Left renal pelvis (tissue), 4 donors: ENCODE data around the gene EBF4. TPM values are rescaled to one million over a fixed set of nuclear protein-coding genes. Genes with fewer than 3 reads are reported as not detected.

Experiments
- DNase-seq, 4 donors: peaks; one replicate each; pipeline ENCODE4 v3.0.0-alpha.2; 2013; ENCODE audit warnings: low read depth in 4 of 4, low spot score in 3 of 4
- polyA plus RNA-seq, 4 donors: library from polyadenylated mRNA; unstranded; fragments of 120-200 nt; gene quantifications; one replicate each; pipeline ENCODE4 v1.2.1, GENCODE V29; 2013; ENCODE audit not compliant: insufficient read length in 4 of 4

EBF4 gene
- polyA plus RNA-seq, 4 donors: 27.5 to 44.5 (median 29.6) TPM

DNA sequence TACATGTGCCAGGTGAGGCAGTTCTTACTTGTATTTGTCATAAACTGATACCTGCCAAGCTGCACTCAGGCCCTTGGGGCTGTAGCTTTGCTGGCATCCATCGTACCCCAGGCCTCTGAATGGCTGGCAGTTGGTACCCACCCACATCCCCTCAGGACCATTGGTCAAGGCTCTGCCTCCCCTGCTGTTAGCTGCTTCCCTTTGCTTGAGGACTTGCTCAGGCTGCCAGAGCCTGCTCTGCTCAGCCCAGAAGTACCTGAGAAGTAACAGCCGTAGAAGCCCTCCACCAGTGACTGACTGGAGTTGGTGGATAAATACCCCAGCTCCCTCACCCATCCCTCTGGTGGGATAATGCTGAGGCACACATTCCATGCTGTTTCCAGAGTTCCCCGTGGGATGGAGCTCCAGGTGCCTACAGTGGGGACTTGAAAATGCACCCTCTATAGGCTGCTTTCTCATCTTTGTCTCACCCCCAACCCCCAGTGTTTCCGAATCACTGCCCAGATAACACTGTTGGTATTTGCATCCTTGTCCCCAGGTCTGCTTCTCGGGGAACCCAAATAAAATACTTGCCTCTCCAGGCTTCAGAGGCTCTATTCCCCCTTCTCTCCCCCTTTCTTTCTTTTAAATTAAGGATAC, 7.3 kb downstream of the EBF4 start:
- DNase-seq: no peak

DNA sequence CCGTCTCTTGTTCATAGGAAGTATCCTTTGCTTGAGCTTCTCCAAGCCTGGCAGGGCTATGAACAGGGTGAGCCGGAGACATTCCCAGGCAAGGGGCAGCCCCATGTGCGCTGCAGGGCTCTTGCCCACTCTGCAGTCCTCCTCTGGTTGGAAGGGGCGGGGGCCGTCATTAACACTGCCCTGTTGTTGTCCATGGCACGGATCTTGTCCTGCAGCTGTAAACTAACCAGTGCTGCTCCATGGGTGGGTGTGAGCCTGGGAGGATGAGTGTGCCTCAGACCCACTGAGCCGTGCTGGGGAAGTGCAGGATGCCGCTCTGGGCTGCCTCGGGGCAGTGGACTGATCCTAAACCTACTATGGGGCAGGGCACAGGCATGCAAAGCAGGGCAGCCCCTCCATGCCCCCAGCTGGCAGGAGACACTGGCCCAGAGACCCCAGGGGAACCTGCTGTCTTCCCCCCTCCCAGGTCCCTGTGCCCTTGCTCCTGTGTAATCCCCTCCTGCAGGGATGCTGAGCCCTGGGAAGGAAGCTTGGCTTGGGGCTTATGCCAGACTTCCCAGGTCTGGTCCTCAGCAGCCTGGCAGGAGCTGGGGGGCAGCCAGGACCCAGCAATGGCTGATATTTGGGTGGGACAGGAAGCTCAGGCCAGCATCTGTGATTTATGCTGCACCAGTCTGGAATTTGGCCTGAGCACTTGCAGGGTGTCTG, 8.5 kb downstream of the EBF4 start:
- no peak for DNase-seq

DNA sequence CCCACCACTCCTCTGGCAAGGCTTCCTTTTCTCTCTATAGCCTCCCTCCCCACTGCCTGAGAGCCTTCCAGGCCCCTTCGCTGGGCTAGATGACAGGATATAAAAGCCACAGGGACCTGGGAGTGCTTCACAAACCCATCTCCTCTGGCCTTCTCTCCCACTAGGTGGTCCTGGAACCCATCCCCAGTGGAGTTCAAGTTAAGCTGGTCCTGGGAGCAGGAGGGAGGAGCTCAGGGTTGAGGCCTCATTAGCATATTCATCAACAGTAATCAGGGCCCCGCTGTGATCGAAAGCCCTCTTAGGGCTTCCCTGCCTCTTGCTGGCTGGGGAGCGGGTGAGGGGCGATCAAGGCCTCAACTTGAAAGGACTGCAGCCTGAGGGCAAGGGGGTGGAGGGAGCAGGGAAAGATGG, 9.1 kb downstream of the EBF4 start:
- no peak for DNase-seq

DNA sequence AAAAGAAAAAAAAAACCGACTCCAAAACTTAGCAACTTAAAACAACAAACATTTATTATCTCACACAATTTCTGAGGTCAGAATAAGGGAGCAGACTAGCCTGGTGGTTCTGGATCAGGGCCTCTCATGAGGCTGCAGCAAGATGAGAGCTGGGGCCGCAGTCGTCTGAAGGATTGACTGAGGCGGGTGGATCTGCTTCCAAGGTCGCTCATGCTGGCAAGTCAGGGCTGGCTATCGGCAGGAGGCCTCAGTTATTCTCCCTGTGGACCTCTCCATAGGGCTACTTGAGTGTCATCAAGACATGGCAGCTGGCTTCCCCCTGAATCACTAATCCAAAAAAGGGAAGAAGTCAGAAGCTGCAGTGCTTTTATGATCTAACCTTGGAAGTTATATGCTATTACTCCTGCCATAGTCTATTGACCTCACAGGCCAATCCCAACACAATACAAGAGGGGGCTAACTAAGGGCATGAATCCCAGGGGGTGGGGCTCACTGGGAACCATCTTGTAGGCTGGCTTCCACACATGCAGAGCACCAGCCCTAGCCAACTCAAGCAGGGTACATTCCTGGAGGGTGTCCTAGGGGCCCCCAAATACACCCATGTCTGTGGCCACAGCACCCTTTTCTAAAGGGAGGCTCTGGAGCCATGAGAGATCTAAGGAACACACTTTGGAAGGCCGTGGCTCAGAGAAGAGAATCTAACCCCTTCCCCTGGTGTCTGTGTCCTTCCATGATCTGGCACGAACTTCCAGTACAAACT, 11.3 kb downstream of the EBF4 start:
- DNase-seq: no peak

DNA sequence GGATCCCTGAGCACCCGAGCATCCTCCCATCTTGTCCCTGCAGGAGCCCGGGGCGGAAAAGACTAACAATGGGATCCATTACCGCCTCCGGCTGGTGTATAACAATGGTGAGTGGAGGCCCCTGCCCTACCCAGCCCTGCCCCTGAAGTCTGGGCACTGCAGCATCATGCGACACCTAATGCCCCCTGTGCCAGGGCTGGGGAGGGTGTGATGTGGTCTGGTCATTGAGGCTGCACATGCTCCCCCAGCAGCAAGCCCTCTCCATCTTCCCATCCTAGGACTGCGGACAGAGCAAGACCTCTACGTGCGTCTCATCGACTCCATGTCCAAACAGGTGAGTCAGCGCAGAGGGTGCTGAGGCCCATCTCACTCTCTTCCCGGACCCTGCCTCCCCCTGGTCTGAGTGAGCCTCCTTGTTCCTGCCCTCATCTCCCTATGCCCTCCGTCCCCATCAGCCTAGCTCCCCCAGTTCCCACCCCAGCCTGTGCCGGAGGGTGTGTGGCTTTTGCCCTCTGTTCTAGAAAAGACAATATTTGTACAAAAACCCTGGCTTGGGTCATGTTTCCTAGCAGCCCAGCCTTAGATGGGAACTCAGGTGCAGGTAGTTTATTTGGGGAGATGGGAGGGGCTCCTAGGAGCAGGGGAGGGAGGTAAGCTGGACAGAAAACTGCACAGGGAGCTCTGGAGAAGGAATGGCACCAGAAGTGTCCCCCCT, 13.5 kb downstream of the EBF4 start:
- no peak for DNase-seq

DNA sequence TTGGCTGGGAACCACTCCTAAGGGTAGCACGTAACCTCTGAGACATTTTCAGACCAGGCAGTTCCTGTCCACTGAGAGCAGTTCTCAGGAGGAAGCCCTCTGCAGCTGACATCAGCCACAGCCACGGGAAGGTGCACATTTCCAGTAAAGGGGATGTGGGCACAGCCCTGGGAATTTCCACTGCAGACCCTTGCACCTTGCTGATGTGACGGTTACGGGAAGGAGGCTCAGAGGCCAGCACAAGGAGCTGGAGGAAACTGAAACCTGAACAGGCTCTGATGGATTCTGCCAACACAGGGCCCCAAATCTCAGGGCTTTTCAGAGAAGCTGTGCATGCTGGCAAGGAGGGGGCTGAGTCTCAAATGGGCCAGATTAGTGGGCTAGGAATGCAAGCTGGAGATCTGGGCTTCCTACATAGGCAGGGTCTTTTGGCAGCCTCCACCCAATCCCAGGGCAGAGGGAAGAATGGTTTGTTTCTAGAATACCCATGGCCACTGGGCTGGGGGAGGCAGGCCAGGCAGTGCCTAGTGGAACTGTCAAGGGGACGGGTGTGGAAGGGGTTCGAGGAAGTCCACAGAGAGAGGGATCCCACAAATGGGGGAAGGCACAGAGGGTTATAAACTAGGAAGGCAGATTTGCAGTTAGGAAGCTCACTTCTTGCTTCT, 14.2 kb downstream of the EBF4 start:
- no peak for DNase-seq

DNA sequence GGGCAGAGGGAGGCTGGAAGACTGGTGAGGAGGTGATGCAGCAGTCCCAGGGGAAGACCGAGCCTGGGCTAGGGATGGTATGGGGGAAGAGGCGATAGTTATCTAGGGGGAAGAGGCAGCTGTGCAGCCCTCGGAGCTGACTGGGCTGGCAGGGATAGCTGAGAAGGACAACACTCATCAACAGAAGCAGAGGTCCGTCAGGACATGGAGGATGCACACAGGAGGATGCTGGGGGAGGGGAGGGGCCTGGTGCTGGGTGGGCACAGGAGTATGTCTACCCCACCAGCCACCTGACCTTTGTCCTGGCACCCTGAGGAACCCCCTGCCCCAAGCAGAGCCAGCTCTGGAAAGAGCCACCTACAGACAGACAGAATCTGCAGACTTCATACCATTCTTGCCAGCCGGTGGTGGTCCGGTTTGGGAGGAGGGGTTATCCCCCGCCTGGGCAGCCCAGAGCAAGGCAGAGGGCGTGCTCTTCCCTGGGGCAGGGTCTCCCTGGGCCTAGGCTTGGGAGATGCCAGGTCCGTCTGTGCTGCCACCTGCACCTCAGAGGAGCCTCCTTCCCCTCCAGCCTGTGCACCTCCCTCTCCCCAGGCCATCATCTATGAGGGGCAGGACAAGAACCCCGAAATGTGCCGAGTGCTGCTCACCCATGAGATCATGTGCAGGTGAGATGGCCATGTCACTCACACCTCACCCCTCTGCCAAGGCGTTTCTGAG, 14.9 kb downstream of the EBF4 start:
- no peak for DNase-seq

DNA sequence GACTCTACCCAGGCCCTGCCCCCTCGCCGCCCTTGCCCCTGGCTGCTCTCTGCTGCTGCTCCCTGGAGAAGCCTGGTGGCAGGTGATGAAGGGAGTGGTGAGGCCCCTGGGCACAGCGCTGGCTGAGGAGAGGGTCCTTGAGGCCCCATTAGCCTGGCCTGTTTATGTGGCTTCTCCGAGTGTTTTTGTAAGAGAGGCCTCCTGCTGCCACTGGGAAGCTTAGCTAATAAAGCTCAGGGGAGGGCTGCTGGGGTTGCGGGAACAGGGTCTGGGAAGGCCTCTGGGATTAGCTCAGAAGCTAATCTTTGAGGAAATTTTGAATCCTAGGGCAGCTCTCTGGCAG, 15.5 kb downstream of the EBF4 start:
- no peak for DNase-seq

DNA sequence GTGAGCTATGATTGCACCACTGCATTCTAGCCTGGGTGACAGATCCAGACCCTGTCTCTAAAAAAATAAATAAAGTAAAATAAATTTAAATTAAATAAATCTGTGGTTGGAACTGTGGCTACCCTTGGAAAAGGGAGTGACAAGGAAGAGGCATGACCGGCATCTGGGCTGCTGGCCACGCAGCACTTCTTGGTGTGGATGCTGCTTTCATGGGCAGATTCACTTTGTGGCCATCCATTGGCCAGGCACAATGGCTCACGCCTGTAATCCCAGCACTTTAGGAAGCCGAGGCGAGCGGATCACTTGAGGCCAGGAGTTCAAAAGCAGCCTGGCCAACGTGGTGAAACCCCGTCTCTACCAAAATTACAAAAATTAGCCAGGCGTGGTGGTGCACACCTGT, 16.1 kb downstream of the EBF4 start:
- no peak for DNase-seq

DNA sequence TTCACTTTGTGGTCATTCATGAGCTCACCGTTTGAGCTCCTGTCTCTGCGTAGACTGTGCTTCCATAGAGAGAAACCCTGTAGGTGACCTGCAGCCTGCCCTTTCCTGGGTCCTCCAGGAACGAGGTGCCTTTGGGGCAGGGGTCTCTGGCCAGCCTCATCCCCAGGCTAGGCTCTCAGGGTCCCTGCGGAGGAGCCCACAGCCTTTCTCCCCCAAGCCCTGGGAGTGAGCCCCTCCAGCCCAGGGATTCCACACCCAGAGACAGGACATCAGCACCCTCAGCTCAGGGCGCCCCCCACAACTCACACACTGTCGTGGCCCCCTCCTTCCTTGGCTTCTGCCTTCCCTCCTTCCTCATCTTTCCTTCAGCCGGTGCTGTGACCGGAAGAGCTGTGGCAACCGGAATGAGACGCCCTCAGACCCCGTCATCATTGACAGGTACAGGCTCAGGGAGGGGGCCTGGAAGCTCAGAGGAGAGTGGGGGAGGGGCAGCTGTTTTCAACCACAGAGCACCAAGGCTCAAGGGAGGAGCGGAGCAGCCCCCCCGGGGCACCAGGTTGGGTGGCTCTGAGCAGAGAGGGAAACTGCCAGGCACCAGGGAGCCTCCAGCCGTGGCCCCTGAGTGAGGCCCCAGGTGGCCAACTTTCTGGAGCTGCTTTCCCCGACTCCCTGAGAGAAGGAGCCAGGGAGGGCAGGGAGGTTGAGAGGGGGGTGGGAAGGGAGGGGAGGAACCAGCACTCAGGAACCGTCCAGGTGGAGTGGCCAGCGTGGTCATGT, 16.8 kb downstream of the EBF4 start:
- DNase-seq: no peak

DNA sequence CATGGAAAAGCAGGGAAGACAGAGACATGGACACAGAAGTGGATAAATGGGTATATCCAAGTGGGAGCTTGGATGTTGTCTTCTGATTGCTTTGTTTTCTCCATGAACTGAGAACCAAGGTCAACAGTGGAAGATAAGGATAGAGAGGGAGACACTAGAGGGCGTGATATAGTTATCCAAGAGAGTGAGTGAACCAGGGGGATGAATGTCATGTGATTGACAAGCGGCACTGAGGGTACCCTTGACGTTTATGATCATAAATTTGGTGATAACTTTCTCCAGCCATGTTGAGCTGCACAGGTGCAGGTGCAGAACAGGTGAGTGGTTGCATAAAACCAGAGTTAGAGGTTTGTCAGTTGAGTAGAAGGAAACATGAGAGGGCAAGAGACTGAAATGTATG, 20.7 kb downstream of the EBF4 start:
- no peak for DNase-seq

DNA sequence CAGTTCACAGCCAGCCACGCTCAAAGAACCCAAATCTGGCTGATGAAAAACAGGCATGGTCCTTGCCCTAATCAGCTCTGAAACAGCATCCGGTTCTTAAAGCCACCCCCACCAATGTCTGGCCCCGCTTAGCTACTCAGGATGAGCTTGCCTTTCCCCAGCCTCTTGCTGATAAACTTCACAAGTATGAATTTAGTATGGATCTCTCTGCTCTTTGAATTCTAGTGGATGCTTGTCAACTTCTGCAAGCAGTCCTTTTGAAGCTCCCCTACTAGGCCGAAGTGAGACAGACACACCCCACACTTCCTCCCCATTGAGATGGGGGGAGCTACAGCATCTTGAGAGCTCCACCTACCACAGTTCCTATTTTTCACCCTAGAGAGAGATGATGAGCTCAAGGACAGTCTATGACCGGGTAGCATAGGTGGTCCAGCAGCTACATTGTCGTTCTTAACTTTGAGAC, 36.7 kb downstream of the EBF4 start:
- DNase-seq: no peak

DNA sequence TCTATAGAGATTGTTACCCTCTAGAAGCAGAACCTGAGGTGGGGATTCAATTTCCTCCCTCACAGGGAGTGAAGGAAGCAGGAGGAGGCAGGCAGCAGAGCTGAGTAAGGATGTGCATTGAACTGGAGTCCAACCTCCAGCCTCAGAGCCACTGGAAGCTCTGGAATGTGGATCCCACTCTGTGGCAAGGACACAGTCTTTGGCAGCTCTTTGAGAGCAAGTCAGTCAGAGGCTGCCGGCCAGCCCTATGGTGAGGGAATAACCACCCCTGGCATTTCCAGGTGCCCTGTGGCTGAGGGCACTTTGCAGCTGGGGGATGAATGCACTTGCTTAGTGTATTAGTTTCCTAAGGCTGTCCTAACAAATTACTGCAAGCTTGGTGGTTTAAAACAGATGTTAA, 37.2 kb downstream of the EBF4 start:
- no peak for DNase-seq

DNA sequence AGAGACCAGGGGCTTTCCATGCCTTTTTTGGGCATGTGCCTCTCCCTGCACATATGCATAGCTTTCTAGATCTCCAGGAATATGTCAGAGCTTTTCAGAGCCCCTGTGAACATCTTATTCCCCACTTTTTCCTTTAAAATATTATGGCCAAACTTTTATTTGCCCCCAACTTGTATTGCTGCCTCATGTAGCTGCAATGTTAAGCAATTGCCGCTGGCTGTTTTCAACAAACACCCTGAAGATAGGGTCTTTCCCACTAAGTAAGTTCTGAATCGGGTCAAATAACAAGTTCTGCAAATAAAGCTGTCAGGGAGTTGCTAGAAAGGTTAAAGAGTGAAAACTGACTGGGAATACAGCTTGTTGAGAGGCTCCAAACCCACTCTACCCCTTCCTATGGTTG, 42.3 kb downstream of the EBF4 start:
- no peak for DNase-seq

DNA sequence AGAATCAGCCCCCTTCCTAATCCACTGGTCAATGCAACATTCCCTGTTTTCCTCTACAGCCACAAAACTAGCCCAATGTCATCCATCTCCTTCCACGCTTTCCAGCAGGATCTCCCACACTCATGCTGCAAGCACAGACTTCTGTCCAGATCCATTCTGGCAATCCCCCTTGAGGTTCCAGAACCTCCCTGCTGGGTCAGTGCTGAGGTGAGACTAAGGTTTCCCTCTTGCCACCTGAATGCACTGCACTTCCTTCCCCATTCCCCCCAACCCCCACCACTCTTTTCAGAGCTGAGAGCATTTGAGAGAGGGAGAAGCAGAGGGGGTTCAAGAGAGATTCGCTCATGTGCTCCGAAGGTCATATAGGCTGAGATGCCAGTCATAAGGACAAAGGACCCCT, 43.9 kb downstream of the EBF4 start:
- no peak for DNase-seq

DNA sequence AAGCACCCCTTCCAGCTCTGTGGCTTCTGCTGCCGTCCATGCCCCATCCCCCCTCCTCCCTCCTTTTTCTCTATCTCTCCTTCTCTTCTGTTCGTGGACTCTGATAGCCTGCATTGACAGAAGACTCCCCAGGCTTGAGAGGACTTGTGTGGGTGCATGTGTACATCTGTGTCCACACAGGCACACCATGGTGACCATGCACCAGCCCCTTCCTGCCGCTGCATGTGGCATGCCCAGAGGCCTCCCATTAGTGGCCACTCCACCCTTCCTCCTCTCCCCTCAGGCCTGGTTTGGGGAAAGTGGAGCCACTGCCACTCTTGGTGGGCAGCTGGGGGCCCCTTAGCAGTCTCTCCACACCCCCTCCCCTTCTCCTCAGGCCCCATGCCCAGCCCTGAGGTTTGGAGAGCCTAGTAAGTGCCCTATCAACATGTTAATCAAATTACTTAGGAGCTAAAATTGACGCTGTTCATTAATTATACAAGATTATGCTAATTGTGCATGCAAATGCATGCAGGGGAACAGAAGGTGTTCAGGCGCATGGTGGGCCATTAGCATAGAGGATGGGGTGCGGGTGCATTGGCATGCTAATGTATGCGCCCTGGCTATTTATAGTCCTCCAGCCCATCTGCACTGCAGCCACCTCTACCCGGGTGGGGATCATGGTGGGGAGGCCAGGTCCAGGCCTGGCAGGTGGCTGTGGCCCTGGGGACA, 45.9 kb downstream of the EBF4 start:
- DNase-seq: no peak

DNA sequence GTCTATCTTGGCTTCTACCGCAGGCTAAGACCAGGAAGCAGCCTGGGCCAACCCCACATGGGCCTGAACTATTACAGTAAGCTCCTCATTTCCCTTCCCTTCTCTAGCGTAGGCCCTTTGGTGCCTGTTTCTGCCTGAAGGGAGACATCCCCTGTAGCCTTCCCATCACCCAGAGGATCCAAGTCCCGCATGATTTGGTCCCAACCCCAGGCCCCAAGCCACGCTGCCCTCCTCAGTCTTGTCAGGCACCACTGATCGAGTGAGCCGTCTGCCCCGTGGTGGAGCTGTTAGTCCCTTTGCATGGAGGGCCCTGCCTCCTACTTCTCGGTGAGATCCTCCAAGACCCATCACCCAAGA, 46.4 kb downstream of the EBF4 start:
- DNase-seq: no peak

DNA sequence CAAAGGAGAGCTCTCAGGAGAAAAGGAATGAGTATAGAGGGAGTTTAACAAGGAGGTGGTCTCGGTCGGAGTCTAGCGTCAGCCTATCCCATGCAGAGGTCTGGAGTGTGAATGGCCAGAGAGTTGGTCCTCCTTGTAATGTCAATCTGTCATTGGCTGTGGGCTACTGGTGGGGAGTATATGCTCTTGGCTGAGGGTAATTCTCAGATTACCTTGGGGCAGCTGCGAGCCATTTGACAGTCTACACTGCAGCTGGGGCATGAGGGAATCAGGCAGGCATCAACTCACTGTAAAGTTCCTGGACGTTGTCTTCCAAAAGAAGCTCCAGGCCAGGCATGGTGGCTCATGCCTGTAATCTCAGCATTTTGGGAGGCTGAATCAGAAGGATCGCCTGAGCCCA, 48.1 kb downstream of the EBF4 start:
- no peak for DNase-seq

DNA sequence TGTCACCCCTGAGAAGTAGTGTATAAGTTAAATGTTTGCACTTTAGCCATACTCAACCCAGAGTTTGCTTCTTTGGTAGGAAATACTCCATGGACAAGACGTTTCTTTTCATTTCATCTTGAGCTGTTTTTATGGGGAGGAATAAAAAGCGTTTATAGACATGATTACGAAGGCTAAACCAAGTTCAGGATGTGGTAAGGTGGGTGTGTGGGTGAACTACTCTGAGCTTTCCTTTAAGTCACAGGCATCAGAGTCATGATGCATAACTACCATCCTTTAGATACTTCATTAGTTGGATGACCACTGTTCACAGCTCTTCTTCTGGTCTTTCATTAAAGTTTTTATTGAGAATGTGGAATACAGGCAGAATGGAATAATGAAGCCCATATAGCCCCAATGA, 48.9 kb downstream of the EBF4 start:
- DNase-seq: no peak
